Panc1 (cell line): ENCODE measurements around the gene NFU1. TPM values are rescaled to one million over a fixed set of nuclear protein-coding genes. Genes with fewer than 3 reads are reported as not detected.

ENCODE experiments used
- ATAC-seq: fragments of 200-7000 bp; cut with Tn5 transposase; 2 replicates; pipeline ENCODE4 v1.9.1; 2020; ENCODE audit warnings: mild to moderate bottlenecking, moderate library complexity
- BruUV-seq: library from RNA; stranded (reverse); fragments of 400-500 nt; replicated peaks from 2 replicates; lab custom pipeline; 2021; lab: Mats Ljungman, UMichigan
- CTCF ChIA-PET: fragments of 300-600 bp; sonication (Branson Sonifier 250); formaldehyde crosslinking; loops from one replicate; lab custom pipeline; 2022; ENCODE audit warnings: antibody characterized with exemption; lab: Charles Lee
- POLR2A ChIA-PET: fragments of 300-600 bp; sonication (Branson Sonifier 250); formaldehyde crosslinking; loops from one replicate; lab custom pipeline; 2022; ENCODE audit warnings: antibody characterized with exemption; lab: Charles Lee
- DNase-seq: peaks from one replicate; pipeline ENCODE4 v3.0.0-alpha.2; 2010; ENCODE audit warnings: low read depth, low spot score
- H3K27ac ChIP-seq: 2 replicates; pipeline ENCODE4 v1.5.1; 2011; ENCODE audit warnings: mild to moderate bottlenecking, low read length, inconsistent platforms
- H3K27me3 ChIP-seq: fragments of 200-500 bp; sonication (Bioruptor generic); 2 replicates; pipeline ENCODE4 v1.6.0; 2014; ENCODE audit warnings: low read length, inconsistent platforms; ENCODE audit not compliant: control insufficient read depth, insufficient read depth
- H3K36me3 ChIP-seq: fragments of 200-500 bp; sonication (Bioruptor generic); 2 replicates; pipeline ENCODE4 v1.5.1; 2014; ENCODE audit warnings: inconsistent platforms, mild to moderate bottlenecking, low read length, moderate library complexity; ENCODE audit not compliant: control insufficient read depth, insufficient read depth
- H3K4me1 ChIP-seq: 2 replicates; pipeline ENCODE4 v1.5.1; 2011; ENCODE audit warnings: inconsistent platforms, mild to moderate bottlenecking, low read length, moderate library complexity; ENCODE audit not compliant: control insufficient read depth, insufficient read depth
- H3K4me3 ChIP-seq, 2 experiments: 2 replicates each; pipeline ENCODE4 v1.5.1; 2011 to 2012; ENCODE audit warnings: low read depth in 2 of 2, low read length in 2 of 2, mild to moderate bottlenecking in 2 of 2, inconsistent platforms in 1 of 2, moderate library complexity in 1 of 2
- H3K9me3 ChIP-seq: fragments of 200-500 bp; sonication (Bioruptor generic); 2 replicates; pipeline ENCODE4 v1.5.1; 2014; ENCODE audit warnings: low read depth, mild to moderate bottlenecking, inconsistent platforms, low read length, moderate library complexity; ENCODE audit not compliant: control insufficient read depth, insufficient read depth
- CTCF ChIP-seq: fragments of 450-650 bp; IDR thresholded peaks from 2 replicates; pipeline ENCODE4 v1.5.1; 2017; ENCODE audit warnings: mild to moderate bottlenecking
- POLR2AphosphoS5 ChIP-seq: IDR thresholded peaks from 2 replicates; pipeline ENCODE4 v1.6.1; 2012; ENCODE audit warnings: mild to moderate bottlenecking, low read depth, low read length, moderate library complexity
- REST ChIP-seq, 2 experiments: IDR thresholded peaks; 2 replicates each; pipeline ENCODE4 v1.6.1; 2011 to 2012; ENCODE audit warnings: low read depth in 2 of 2, control low read depth in 1 of 2, low read length in 1 of 2, mild to moderate bottlenecking in 1 of 2, moderate library complexity in 1 of 2; ENCODE audit not compliant: insufficient read depth in 1 of 2
- SIN3A ChIP-seq: IDR thresholded peaks from 2 replicates; pipeline ENCODE4 v1.6.1; 2012; ENCODE audit warnings: low read depth, mild to moderate bottlenecking, low read length, moderate library complexity, borderline replicate concordance; ENCODE audit not compliant: insufficient read depth
- TCF7L2 ChIP-seq: IDR thresholded peaks from 2 replicates; pipeline ENCODE4 v1.6.1; 2011; ENCODE audit warnings: mild to moderate bottlenecking, low read depth, low read length, inconsistent platforms
- in situ Hi-C: cut with HindIII; loops from 2 replicates; pipeline ENCODE4 v1.10.0; 2016; ENCODE audit warnings: low sequenced_read_pairs, low pct_unique_long_range_greater_than_20kb
- intact Hi-C: fragments of 100-400 bp; cut with micrococcal nuclease; formaldehyde crosslinking; loops from one replicate; pipeline ENCODE4 v1.10.0; 2022; ENCODE audit not compliant: unreplicated experiment
- total RNA-seq: library from RNA; stranded (reverse); gene quantifications from one replicate; pipeline ENCODE4 v1.2.1, GENCODE V29; 2021; ENCODE audit not compliant: unreplicated experiment

The NFU1 gene
- total RNA-seq, 1 experiment from 2014 or later = 42.9 TPM

GRCh38 chr2:69434753-69435152 is 2.5 kb downstream of the NFU1 start:
- no peaks in the 10 kb centered on the region; the same call in none of the 2 replicates for H3K36me3 ChIP-seq
- BruUV-seq = no TSS peak
- no peaks in the 10 kb centered on the region for H3K27me3 ChIP-seq
- POLR2A ChIA-PET = no interaction called here
- TF ChIP-seq TCF7L2 (no peak), POLR2AphosphoS5 (no peak), CTCF (no peak), SIN3A (no peak), REST (IDR thresholded peaks at IDR 0.05; ENCODE audit: insufficient read depth in 1 of 2, low read depth in 2 of 2, low read length in 1 of 2) (no peak)
- DNase-seq (no peak), ATAC-seq (no peak)
- H3K9me3 ChIP-seq = no peaks in the 10 kb centered on the region
- CTCF ChIA-PET = no interaction called here
- intact Hi-C loops (no loop called here), in situ Hi-C loops (no loop called here)
- no peak overlapping the region for H3K4me3 ChIP-seq
- H3K4me1 ChIP-seq = peaks cover 13% of the 10 kb centered on the region
- no peak overlapping the region for H3K27ac ChIP-seq

DNA sequence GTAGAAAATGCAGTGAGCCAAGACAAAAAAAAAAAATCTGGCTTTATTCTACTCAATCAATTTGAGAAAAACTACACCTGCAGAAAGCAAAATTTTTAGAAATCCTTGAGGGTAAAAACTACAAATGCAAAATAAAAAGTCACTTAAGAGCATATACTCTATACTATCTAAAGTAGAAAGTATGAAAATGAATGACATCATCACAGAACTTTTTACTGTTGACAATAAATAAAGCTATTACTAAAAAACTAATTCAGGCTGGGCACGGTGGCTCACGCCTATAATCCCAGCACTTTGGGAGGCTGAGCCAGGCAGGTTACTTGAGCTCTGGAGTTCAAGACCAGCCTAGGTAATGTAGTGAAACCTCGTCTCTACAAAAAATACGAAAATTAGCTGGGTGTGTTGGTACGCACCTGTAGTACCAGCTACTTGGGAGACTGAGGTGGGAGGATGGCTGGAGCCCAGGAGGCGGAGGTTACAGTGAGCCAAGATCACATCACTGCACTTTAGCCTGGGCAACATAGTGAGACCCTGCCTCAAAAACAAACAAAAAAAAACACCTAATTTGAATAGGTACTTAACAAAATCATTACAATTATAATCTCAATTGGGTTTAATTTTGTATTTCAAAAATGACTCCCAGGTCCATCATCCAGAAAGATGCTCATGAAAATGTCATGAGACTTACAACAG is 7.6 kb downstream of the NFU1 start:
- POLR2A ChIA-PET = interaction anchor here (0.6 kb wide), 1 partner anchor 29 kb away, joined by 3 read pairs; no protein-coding TSS in a partner anchor
- no peaks in the 10 kb centered on the region for H3K9me3 ChIP-seq
- intact Hi-C loops = no loop called here

More for the DNA sequence above, 7.6 kb downstream of the NFU1 start:
- no peak for ATAC-seq
- TF ChIP-seq SIN3A (no peak), REST (IDR thresholded peaks at IDR 0.05; ENCODE audit: insufficient read depth in 1 of 2, low read depth in 2 of 2, low read length in 1 of 2) (no peak), POLR2AphosphoS5 (no peak), TCF7L2 (no peak), CTCF (no peak)
- no peak for DNase-seq
- Histone ChIP-seq H3K27ac (no peak overlapping the region), H3K27me3 (no peaks in the 10 kb centered on the region), H3K4me1 (no peaks in the 10 kb centered on the region), H3K4me3 (no peak overlapping the region), H3K36me3 (no peaks in the 10 kb centered on the region; the same call in 1 of the 2 replicates)
- CTCF ChIA-PET = interaction anchor here (0.8 kb wide), 1 partner anchor 31 kb away, joined by 7 read pairs; no protein-coding TSS in a partner anchor
- no TSS peak for BruUV-seq
- in situ Hi-C loops = no loop called here
